Hippocampal formation (tissue), 2 donors: ENCODE results near the gene GPC6.

Experiments used
- DNase-seq, 2 donors: peaks; one replicate each; lab custom pipeline; 2025; lab: John Stamatoyannopoulos, UW

Gene GPC6

DNA sequence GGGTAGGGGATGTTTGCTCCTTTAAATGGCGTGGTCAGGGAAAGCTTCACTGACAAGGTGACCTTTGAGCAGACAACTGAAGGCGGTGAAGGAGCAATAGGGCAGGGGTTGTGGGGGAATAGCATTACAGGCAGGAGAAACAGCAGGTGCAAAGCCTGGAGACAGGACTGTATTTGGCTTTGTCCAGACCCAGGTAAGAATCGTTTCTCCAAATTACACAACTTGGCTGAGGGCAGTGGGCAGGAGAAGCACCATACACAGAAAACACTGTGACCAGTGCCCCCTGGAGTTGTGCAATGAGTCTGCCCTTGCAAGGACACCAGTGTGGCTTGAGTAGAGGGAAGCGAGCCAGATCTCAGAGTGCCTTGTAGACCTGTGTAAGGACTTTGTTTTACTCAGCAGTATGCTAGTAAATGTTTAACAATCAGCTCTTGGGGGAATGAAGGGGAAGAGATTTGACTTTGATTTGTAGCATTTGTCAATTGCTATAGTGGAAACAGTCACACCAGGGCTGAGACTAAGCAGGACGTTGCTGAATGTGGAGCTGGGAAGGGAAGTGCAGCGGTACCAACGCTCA lies 892.8 kb downstream of the GPC6 start:
- no peak for DNase-seq

GRCh38 chr13:94120878-94121277 lies 894.3 kb downstream of the GPC6 start:
- no peak for DNase-seq

DNA sequence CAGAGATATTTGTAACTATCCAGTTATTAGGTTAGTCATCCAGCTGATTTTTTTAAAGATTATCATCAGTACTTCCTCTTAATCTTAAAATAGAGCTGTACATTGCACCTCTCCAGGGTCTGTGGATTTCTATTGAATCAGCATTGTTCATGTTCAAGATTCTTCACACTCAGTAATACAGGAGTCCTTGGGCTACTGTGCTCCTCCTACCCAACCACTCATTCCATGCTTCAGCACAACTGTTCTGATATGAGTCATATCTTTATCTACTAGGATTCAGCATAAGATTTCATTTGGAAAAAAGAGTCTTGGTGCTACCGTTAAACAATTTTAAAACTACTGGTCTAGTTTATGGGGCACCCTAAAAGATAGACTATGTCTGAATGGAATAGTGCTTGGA lies 895.1 kb downstream of the GPC6 start:
- DNase-seq, result no peak

DNA sequence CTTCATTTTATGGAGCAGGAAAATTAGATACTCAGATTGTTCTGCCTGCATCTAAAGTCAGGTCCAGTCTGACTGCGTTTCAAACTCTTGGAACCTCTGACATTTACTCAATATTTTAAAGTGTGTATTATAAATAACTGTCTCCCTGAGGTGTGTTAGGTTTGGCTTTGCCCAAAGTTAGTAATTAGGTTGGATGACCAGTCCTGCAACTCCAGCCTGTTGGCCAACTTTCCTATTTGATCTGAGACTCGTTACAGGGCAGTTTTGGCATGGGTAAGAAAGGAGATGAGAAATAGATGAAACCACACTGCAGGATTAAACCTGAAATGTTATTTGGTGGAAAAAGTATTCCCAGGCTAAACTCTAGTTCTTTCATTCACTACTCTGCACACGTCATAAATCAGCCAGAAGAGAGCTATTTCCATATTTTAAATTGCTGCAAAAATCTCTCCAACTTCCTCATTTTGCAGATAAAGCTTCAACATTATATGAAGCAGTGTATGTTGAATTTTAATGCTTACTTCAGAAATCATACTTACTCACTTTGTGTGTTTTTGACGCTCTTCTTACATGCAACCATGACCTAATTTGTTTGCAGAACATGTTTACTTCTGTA lies 895.8 kb downstream of the GPC6 start:
- no peak for DNase-seq

DNA sequence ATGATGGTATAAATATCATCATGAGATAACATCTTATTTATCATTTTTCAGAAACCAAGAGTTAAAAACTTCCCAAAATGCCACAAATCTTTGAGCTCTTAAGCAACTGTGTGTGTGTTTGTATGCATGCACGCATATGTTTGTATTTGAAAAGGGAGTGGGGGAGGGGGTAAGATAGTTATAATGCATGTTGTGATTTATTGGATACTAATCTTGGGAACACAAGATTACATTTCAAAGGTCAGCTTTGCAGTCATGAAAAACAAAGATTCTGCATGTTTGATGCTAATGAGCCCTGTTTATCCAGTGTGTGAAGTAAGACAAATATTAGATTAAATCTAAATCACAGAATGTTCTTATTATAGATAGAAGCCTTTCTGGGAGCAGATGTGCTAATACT lies 897.0 kb downstream of the GPC6 start:
- no peak for DNase-seq

DNA sequence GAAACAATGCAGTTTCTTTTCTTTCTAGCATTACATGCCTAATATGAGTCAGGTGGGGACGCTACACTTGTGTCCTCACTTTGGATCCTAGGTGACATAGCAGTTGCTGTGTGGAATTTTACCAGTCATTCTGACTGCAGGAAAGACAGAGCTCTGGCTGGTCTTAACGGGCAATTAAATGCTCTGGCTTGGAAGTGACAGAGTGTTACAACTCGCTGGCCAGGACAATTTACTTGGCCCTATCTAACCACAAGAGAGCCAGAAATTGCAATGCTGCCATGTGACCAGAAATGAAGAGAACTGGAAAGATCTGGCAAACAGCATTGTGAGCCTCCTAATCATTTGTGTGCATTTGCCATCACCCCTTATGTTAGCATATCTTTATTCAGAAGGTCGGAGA lies 901.8 kb downstream of the GPC6 start:
- peak in 1 of 2 donors; percentile 51 for DNase-seq

- DNase-seq, result no peak
These were observed 902.9 kb downstream of the GPC6 start for GRCh38 chr13:94129490-94129894.

DNA sequence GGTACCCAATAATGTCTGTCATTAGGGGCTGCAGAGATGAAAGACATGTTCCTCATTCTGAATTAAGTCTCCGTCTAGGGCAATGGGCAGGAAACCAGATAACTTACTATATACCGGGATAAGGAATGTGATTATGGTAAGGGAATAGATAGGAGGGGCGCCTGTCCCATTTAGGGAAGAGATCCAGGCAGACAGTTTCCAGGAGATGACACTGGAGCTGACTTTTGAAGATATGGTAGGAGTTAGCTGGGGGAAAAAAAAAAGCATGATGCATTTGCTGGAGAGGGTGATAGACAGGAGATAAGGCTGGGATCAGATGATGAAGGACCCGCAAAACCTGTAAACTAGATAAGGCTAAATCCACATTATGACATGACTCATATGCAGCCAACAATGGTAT lies 912.2 kb downstream of the GPC6 start:
- DNase-seq, result no peak

- DNase-seq, result no peak
These were observed 912.9 kb downstream of the GPC6 start for GRCh38 chr13:94139393-94139995.

DNA sequence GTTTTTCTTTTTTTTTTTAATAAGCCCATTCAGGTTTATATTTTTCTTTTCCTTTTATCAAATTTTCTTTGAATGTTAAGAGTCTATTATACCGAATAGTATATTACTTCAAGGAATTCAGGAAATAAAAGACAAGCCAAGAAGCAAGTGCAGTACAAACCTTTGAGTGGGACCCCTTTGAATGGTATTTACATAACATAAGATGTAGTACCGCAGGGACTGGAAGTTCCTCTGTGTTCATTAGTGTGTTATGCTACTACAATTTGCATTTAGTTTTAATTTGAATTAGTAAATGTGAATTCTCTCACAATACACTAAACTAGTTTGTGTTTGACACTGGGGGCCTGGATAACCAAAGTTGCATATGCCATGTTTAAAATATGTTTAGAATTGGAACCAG lies 913.4 kb downstream of the GPC6 start:
- no peak for DNase-seq

DNA sequence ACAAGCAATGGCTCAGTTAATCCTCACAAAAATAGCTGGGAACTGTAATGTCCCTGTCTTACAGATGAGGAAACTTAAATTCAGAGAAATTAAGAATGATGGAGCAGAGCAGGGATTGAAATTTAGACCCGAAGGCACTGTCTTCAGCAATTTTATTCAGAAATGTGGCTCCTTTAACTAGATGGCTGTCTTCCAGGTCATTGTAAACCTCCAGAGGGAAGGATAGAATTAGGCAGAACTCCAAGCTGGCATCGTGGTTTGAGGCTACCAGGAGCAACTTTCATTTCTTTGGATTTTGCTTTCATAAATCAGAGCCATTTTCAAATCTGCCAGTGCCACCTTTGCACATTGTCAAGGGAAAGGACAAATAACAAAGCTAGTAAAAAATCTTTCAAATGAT lies 913.9 kb downstream of the GPC6 start:
- DNase-seq, result no peak

DNA sequence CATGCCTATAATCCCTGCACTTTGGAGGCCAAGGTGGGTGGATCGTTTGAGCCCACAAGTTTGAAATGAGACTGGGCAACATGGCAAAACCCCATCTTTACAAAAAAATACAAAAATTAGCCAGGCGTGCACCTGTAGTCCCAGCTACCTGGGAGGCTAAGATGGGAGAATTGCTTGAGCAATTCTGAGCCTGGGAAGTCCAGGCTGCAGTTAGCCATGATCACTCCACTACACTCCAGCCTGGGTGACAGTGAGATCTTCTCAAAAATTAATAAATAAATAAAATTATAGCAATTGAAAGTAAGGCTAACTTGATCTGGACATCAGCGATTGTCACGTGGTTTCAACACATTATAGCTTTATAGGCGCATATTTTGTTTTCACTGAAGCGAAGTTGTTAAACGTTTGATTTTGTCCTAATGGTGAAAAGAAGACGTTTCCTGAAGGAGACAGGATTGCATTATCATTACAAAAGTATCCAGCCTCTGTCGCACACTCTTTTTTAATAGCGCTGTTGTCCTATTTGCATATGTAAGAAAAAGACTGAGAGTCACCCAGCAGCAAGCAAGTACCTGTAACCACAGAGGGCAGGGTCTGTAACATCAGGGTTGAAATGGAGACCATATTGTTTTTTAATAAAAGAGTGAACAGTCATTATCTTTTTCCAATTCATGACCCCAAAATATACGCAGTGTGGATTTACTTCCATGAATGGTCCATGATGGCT lies 917.2 kb downstream of the GPC6 start:
- no peak for DNase-seq

DNA sequence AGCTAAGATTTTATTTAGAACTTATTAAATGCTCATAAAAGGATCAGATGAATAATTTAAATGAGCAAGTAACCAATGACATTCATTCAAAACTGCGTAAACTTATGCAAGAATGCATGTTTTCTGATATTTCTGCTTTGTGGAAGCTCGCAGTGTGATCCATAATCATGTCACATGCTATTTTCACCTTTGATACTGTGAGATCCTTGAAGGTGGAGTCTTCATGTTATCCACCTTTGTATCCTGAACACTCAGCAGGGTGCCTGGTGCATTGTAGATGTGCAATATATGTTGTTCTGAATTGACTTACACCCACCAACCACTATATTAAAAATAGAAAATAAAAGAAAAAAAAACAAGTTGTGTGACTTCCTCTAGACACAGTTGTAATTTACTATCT lies 919.4 kb downstream of the GPC6 start:
- DNase-seq, result no peak

DNA sequence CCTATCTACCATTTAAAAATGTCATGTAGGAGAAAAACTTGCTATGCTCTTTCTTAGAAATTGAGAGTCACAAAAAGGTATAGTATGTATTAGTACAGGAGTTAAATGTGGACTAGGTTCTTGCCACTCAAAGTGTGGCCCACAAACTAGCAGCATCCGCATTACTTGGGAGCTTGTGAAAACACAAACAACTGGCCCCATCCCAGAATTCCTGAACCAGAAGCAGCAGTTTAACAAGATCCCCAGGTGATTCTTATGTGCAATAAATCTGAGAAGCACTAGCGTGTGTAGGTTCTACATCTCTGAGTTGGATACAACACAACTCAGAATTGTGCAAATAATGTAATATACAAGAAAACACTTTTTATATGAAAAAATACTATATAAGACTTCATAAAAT lies 927.0 kb downstream of the GPC6 start:
- no peak for DNase-seq

DNA sequence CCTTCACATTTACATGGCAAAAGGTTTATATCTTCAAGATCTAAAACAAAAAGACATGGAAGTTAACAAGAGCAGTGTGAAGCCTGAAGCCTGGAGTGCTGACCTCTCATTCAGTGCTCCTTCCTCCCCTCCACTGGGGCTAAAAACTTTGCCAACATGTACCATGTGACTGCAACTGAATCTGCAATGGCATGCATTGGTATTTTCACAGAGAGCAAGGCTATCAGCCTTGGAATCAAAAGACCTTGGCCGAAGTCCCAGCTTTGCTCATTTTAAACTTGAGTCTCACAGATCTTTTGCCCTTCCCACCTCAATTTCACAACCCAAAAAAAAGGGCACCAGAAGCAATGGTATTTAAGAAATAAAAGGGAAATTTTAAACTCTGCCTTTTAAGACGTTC lies 927.8 kb downstream of the GPC6 start:
- DNase-seq, result no peak

DNA sequence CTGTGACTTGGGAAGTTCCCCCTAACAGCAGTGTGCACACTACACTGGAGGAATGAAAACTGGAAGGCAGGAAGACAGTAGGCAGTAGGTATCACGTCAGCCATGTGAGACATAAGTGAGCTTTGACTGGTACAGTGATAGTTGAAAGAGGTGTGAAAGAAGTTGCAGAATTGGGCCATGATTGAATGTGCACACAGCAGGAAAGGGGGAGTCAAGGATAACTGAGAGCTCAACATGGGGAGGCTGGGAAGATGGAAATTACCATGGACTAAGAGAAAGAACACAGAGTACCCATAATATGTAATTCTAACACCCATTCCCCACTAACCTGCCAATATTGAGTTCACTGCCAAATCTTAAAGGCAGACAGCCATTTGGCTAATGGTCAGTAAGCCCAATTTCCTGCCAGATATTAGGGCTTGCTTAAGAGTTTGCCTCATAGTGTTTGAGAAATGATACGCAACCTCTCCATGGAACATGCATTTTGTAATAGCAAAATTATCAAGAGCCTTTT lies 931.2 kb downstream of the GPC6 start:
- DNase-seq, result peak in 1 of 2 donors; percentile 27

GRCh38 chr13:94160875-94161274 lies 934.3 kb downstream of the GPC6 start:
- DNase-seq, result no peak

- DNase-seq, result no peak
These were observed 935.7 kb downstream of the GPC6 start for GRCh38 chr13:94162289-94162688.

DNA sequence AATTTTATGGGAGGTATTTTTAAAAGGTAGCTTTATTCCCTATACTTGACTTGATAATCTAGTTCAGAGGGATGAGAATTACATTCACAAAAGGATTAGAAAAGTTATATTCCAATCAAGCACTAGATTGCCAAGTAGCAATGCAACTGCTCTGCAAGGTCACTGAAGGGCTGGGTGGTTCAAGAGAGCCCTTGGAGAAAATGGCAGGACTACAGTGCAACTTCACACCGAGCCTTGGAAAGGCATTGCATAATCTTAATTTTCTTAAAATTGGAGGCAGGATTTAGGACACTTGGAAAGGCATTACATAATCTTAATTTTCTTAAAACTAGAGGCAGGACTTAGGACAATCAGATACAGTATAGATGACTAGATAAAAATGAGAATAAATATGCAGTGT lies 936.9 kb downstream of the GPC6 start:
- no peak for DNase-seq

- DNase-seq, result no peak
These were observed 942.3 kb downstream of the GPC6 start for GRCh38 chr13:94168783-94169453.

GRCh38 chr13:94169454-94170144 lies 943.0 kb downstream of the GPC6 start:
- DNase-seq, result peak in 1 of 2 donors; percentile 56

DNA sequence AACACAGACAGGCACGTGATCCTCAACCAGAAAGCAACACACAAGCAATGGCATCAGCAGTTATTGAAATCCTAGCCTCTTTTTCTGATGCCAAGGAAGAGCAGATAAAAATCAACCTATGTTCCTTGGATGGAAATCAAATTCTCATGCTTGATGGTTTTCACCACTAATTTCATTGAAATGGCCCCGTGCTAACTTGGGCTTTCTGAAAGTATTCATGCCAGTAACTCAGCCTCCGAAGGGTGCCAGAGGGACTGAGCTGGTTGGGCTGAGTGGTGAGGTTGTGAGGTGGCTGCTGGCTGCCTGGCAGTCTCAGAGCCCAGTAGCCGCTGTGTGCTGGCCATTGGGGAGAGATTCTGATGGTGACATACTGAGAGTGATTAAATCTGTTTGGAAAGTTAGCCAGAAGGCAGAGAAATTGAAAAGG lies 943.6 kb downstream of the GPC6 start:
- DNase-seq, result peak in 1 of 2 donors; percentile 56
